H1 (cell line): Measurements from ENCODE around the gene MRPL4. TPM values are rescaled to one million over a fixed set of nuclear protein-coding genes. Genes with fewer than 3 reads are reported as not detected.

Experiments used
- CTCF ChIA-PET: fragments of 300-600 bp; sonication (Branson Sonifier 250); formaldehyde crosslinking; loops from one replicate; lab custom pipeline; 2021; ENCODE audit not compliant: partially characterized antibody; lab: Charles Lee
- POLR2A ChIA-PET: fragments of 300-600 bp; sonication (Branson Sonifier 250); formaldehyde crosslinking; loops from one replicate; lab custom pipeline; 2021; ENCODE audit warnings: inconsistent platforms; ENCODE audit not compliant: partially characterized antibody; lab: Charles Lee
- DNase-seq, 2 experiments: peaks; one replicate each; pipeline versions ENCODE4 v3.0.0 to v3.0.0-alpha.2; 2010 to 2022; ENCODE audit warnings: low spot score in 2 of 2, low read depth in 1 of 2, mixed read lengths in 1 of 2
- FAIRE-seq: peaks from 2 replicates; lab custom pipeline; 2011; peaks lifted over from hg19 to GRCh38; lab: Jason Lieb, UNC
- H2AFZ ChIP-seq: 2 replicates; pipeline ENCODE4 v1.8.1; 2012; ENCODE audit warnings: low read length, inconsistent platforms
- H2AK5ac ChIP-seq: 2 replicates; pipeline ENCODE4 v1.6.1; 2013; ENCODE audit warnings: low read depth, low read length
- H2BK120ac ChIP-seq: replicated peaks from 2 replicates; pipeline ENCODE3; 2013; ENCODE audit warnings: low read depth, low read length, inconsistent platforms
- H2BK12ac ChIP-seq: 2 replicates; pipeline ENCODE4 v1.6.1; 2013; ENCODE audit warnings: low read depth, low read length
- H2BK15ac ChIP-seq: 2 replicates; pipeline ENCODE4 v1.6.1; 2013; ENCODE audit warnings: low read length
- H2BK20ac ChIP-seq: 2 replicates; pipeline ENCODE4 v1.6.1; 2013; ENCODE audit warnings: low read length
- H2BK5ac ChIP-seq: 2 replicates; pipeline ENCODE4 v1.6.1; 2013; ENCODE audit warnings: low read depth, low read length
- H3K14ac ChIP-seq: 2 replicates; pipeline ENCODE4 v1.6.1; 2013; ENCODE audit warnings: inconsistent platforms; ENCODE audit not compliant: insufficient read length
- H3K18ac ChIP-seq: 2 replicates; pipeline ENCODE4 v1.6.1; 2013; ENCODE audit warnings: low read length; ENCODE audit errors: extremely low read depth
- H3K23ac ChIP-seq: 2 replicates; pipeline ENCODE4 v1.6.1; 2013; ENCODE audit warnings: inconsistent platforms; ENCODE audit not compliant: insufficient read length
- H3K23me2 ChIP-seq: 2 replicates; pipeline ENCODE4 v1.6.1; 2013; ENCODE audit warnings: low read depth, low read length
- H3K27ac ChIP-seq: 2 replicates; pipeline ENCODE4 v1.6.1; 2011; ENCODE audit warnings: low read depth, low read length, inconsistent platforms
- H3K27me3 ChIP-seq, 4 experiments: replicated peaks in 1 of 4; 1 replicate in 1 of 4; 2 replicates in 3 of 4; pipeline versions ENCODE4 v1.6.1 to v1.8.1; 2011 to 2013; ENCODE audit warnings: low read length in 3 of 4, mild to moderate bottlenecking in 3 of 4, inconsistent platforms in 2 of 4, mixed read lengths in 2 of 4, moderate library complexity in 1 of 4; ENCODE audit not compliant: control insufficient read depth in 3 of 4, insufficient read depth in 3 of 4; ENCODE audit errors: extremely low read depth in 1 of 4
- H3K36me3 ChIP-seq, 4 experiments: 2 replicates each; pipeline versions ENCODE4 v1.6.1 to v1.8.1; 2011 to 2013; ENCODE audit warnings: mild to moderate bottlenecking in 4 of 4, low read length in 3 of 4, moderate library complexity in 2 of 4, control low read depth in 1 of 4, inconsistent platforms in 1 of 4; ENCODE audit not compliant: insufficient read depth in 4 of 4, control insufficient read depth in 2 of 4
- H3K4ac ChIP-seq: replicated peaks from 2 replicates; pipeline ENCODE3; 2013; ENCODE audit warnings: low read length, low read depth, mixed read lengths, inconsistent platforms; ENCODE audit not compliant: insufficient read length
- H3K4me1 ChIP-seq, 4 experiments: replicated peaks in 1 of 4; 1 replicate in 1 of 4; 2 replicates in 3 of 4; pipeline versions ENCODE4 v1.6.1 to v1.8.1; 2011 to 2013; ENCODE audit warnings: low read length in 3 of 4, inconsistent platforms in 2 of 4, mixed read lengths in 1 of 4; ENCODE audit not compliant: insufficient read depth in 4 of 4, control insufficient read depth in 3 of 4
- H3K4me2 ChIP-seq, 2 experiments: 2 replicates each; pipeline versions ENCODE4 v1.6.1 to v1.8.1; 2011 to 2013; ENCODE audit warnings: low read depth in 2 of 2, low read length in 2 of 2, control low read depth in 1 of 2, inconsistent platforms in 1 of 2, mild to moderate bottlenecking in 1 of 2; ENCODE audit not compliant: insufficient read depth in 1 of 2
- H3K4me3 ChIP-seq, 4 experiments: fragments of 200-600, 300-600 bp in 1 of 4; sonication (generic), shearing (Covaris generic), sonication (Bioruptor Twin) in 1 of 4; 2 replicates each; pipeline versions ENCODE4 v1.5.1 to v1.8.1; 2011 to 2016; ENCODE audit warnings: low read length in 4 of 4, low read depth in 3 of 4, control low read depth in 2 of 4, inconsistent platforms in 2 of 4, mild to moderate bottlenecking in 2 of 4, mixed read lengths in 1 of 4, moderate library complexity in 1 of 4; ENCODE audit not compliant: insufficient read depth in 2 of 4; ENCODE audit errors: extremely low read depth in 1 of 4
- H3K56ac ChIP-seq: replicated peaks from 2 replicates; pipeline ENCODE3; 2013; ENCODE audit warnings: low read depth, mild to moderate bottlenecking, mixed read lengths, low read length, inconsistent platforms; ENCODE audit not compliant: insufficient read length
- H3K79me1 ChIP-seq: 2 replicates; pipeline ENCODE4 v1.6.1; 2013; ENCODE audit warnings: low read depth, low read length, control low read depth
- H3K79me2 ChIP-seq, 2 experiments: 2 replicates each; pipeline versions ENCODE4 v1.6.1 to v1.8.1; 2012 to 2013; ENCODE audit warnings: low read length in 2 of 2, mild to moderate bottlenecking in 2 of 2, inconsistent platforms in 1 of 2; ENCODE audit not compliant: insufficient read depth in 2 of 2, control insufficient read depth in 1 of 2
- H3K9ac ChIP-seq, 4 experiments: replicated peaks in 1 of 4; 1 replicate in 1 of 4; 2 replicates in 3 of 4; pipeline versions ENCODE4 v1.6.1 to v1.8.1; 2011 to 2013; ENCODE audit warnings: low read depth in 3 of 4, low read length in 3 of 4, control low read depth in 2 of 4, mild to moderate bottlenecking in 2 of 4, moderate library complexity in 2 of 4, inconsistent platforms in 1 of 4; ENCODE audit errors: extremely low read depth in 1 of 4
- H3K9me3 ChIP-seq, 2 experiments: 2 replicates each; pipeline versions ENCODE4 v1.6.1 to v1.8.1; 2012 to 2013; ENCODE audit warnings: mild to moderate bottlenecking in 2 of 2, moderate library complexity in 2 of 2, control low read depth in 1 of 2, inconsistent platforms in 1 of 2, low read depth in 1 of 2, low read length in 1 of 2, mixed read lengths in 1 of 2; ENCODE audit not compliant: insufficient read depth in 2 of 2
- H4K20me1 ChIP-seq, 2 experiments: replicated peaks in 1 of 2; 2 replicates each; pipeline versions ENCODE3 to v1.8.1; 2011 to 2013; ENCODE audit warnings: inconsistent platforms in 2 of 2, low read length in 2 of 2, mild to moderate bottlenecking in 1 of 2; ENCODE audit not compliant: insufficient read depth in 2 of 2, control insufficient read depth in 1 of 2
- H4K5ac ChIP-seq: 2 replicates; pipeline ENCODE4 v1.6.1; 2013; ENCODE audit warnings: low read length, low read depth, mixed read lengths, inconsistent platforms; ENCODE audit not compliant: insufficient read length
- H4K8ac ChIP-seq: 2 replicates; pipeline ENCODE4 v1.8.0; 2013; ENCODE audit warnings: mild to moderate bottlenecking, moderate library complexity, low read length, inconsistent platforms; ENCODE audit not compliant: insufficient read depth; ENCODE audit errors: extremely low read depth
- H4K91ac ChIP-seq: replicated peaks from 2 replicates; pipeline ENCODE3; 2013; ENCODE audit warnings: low read length, mixed read lengths, inconsistent platforms; ENCODE audit not compliant: insufficient read length
- EGR1 ChIP-seq: IDR thresholded peaks from 2 replicates; pipeline ENCODE4 v1.6.1; 2011; ENCODE audit warnings: low read depth, low read length, borderline replicate concordance
- EZH2 ChIP-seq: fragments of 200-600 bp; sonication (generic); IDR thresholded peaks from 2 replicates; pipeline ENCODE4 v1.7.1; 2012; ENCODE audit warnings: low read depth, mild to moderate bottlenecking, moderate library complexity, low read length, inconsistent platforms; ENCODE audit not compliant: severe bottlenecking
- NANOG ChIP-seq: IDR thresholded peaks from 2 replicates; pipeline ENCODE4 v1.6.1; 2011; ENCODE audit warnings: low read length, low read depth, mild to moderate bottlenecking, inconsistent platforms; ENCODE audit not compliant: insufficient read depth, poor library complexity, severe bottlenecking
- SIN3A ChIP-seq, 2 experiments: IDR thresholded peaks in 1 of 2; conservative IDR thresholded peaks in 1 of 2; 2 replicates each; pipeline ENCODE4 v1.6.1; 2011 to 2012; ENCODE audit warnings: low read length in 2 of 2, improper control_type of control experiment in 1 of 2, low read depth in 1 of 2, mild to moderate bottlenecking in 1 of 2
- SIRT6 ChIP-seq: IDR thresholded peaks from one replicate; pipeline ENCODE4 v1.7.1; 2012; ENCODE audit warnings: low read length, inconsistent platforms
- SUZ12 ChIP-seq: fragments of 200-600 bp; sonication (generic); IDR thresholded peaks from 2 replicates; pipeline ENCODE4 v1.6.1; 2012; ENCODE audit warnings: mild to moderate bottlenecking, inconsistent platforms, low read length, moderate library complexity, mixed read lengths
- TAF1 ChIP-seq: IDR thresholded peaks from 2 replicates; pipeline ENCODE4 v1.6.1; 2011; ENCODE audit warnings: mild to moderate bottlenecking, low read depth, low read length
- WGBS, 2 experiments: shearing (Covaris generic) in 1 of 2; methylation state at CpG; one replicate each; pipeline versions ENCODE4 v1.1.6 to v1.1.7; 2013 to 2015; ENCODE audit warnings: low lambda C conversion rate in 2 of 2, mixed read lengths in 2 of 2, inconsistent platforms in 1 of 2, low coverage in 1 of 2, missing lambda C conversion rate in 1 of 2; ENCODE audit not compliant: insufficient replicate concordance in 2 of 2, insufficient coverage in 1 of 2, insufficient read length in 1 of 2; ENCODE audit errors: extremely low coverage in 1 of 2, missing lambda C conversion rate in 1 of 2; 5-methylcytosine and 5-hydroxymethylcytosine counted together
- polyA plus RNA-seq, 7 experiments: library from polyadenylated mRNA; depleted of rRNA in 3 of 7; stranded (reverse) in 5 of 7; unstranded in 2 of 7; fragments of >200 nt in 5 of 7; fragments of 200-250 nt in 2 of 7; gene quantifications; 1 replicate in 5 of 7; 2 replicates in 1 of 7; 4 replicates in 1 of 7; pipeline versions ENCODE4 v1.2.1 to v1.2.3, GENCODE V29; 2011 to 2013; ENCODE audit warnings: missing spikeins in 2 of 7, mixed read lengths in 2 of 7
- total RNA-seq: library from RNA; stranded (reverse); fragmentation: NEBNext Ultra II Directional; extraction: Animal tissue kit (Norgen Biotek cat#: 25700); gene quantifications from 2 replicates; pipeline ENCODE4 v1.2.1, GENCODE V29; 2021
- TF ChIP-seq, protein P1 (sequence below): IDR thresholded peaks from 2 replicates; pipeline ENCODE4 v1.6.1; 2012; ENCODE audit warnings: inconsistent platforms

Gene MRPL4
- total and polyA plus RNA-seq, 2 of the 8 experiments (the other 6 are each of a cell fraction or from before 2014, with no cell fraction given) = 82.3 to 187 TPM

DNA sequence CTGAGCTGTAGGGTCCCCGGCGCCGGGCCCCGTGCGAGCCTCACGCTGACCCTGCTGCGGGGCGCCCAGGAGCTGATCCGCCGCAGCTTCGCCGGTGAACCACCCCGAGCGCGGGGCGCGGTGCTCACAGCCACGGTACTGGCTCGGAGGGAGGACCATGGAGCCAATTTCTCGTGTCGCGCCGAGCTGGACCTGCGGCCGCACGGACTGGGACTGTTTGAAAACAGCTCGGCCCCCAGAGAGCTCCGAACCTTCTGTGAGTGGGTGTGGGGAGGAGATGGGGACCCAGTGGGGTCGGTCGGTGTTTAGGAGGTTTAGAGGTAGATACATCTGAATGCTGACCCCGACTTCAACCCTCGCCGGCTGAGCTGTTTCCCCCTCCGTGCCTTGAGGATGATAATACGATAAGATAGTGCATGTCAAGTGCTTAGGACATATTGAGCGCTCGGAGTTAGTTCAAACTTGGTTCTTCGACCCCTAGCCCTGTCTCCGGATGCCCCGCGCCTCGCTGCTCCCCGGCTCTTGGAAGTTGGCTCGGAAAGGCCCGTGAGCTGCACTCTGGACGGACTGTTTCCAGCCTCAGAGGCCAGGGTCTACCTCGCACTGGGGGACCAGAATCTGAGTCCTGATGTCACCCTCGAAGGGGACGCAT, 39.7 kb downstream of the MRPL4 start:
- 6% methylated on average over 49 of the region's 49 CpGs; no CpG with 5 or more reads in 1 of the 2 experiments for WGBS, 2 experiments
- no peaks in the 10 kb centered on the region for H3K9me3 ChIP-seq
- H3K79me2 ChIP-seq = no peaks in the 10 kb centered on the region
- FAIRE-seq (no peak), DNase-seq (peak in 1 of 2 experiments; percentile 55)
- no peak overlapping the region for H4K5ac ChIP-seq
- POLR2A ChIA-PET = interaction anchor here (0.8 to 2.2 kb wide), 6 partner anchors 15 to 52 kb away, joined by 3 to 8 read pairs (median 4); partner anchors contain the start of genes FDX2 and ICAM1
- no peak overlapping the region for H3K23ac ChIP-seq
- no peak overlapping the region for H4K91ac ChIP-seq
- H3K23me2 ChIP-seq = peaks cover 39% of the 10 kb centered on the region; the same call in 1 of the 2 replicates
- CTCF ChIA-PET = interaction anchor here (0.6 to 3.7 kb wide), 13 partner anchors 14 to 132 kb away, joined by 3 to 29 read pairs (median 4); partner anchors contain the start of gene ICAM1
- no peak overlapping the region for H3K56ac ChIP-seq
- no peak overlapping the region for H2BK120ac ChIP-seq
- H4K20me1 ChIP-seq = peaks cover 0 to 26% of the 10 kb centered on the region in 2 experiments
- no peak overlapping the region for H3K18ac ChIP-seq
- H3K27ac ChIP-seq = no peak overlapping the region
- H3K4me2 ChIP-seq = peak overlapping the region; percentile 81 to 100
- H2AK5ac ChIP-seq = no peak overlapping the region
- H3K4me3 ChIP-seq = peak overlapping the region; percentile 38 to 67 (median 60)
- H2BK15ac ChIP-seq = peak overlapping the region; percentile 24; the same call in 1 of the 2 replicates
- peak overlapping the region; percentile 39; the same call in 1 of the 2 replicates for H2BK12ac ChIP-seq
- H3K4me1 ChIP-seq = peaks cover 0 to 51% (median 24%) of the 10 kb centered on the region in 4 experiments; a peak in 6 of 7 replicates
- H3K4ac ChIP-seq = no peak overlapping the region
- no peak overlapping the region for H2AFZ ChIP-seq
- H4K8ac ChIP-seq = no peak overlapping the region; the same call in 1 of the 2 replicates
- H3K79me1 ChIP-seq = no peaks in the 10 kb centered on the region
- TF ChIP-seq, protein P1, sequence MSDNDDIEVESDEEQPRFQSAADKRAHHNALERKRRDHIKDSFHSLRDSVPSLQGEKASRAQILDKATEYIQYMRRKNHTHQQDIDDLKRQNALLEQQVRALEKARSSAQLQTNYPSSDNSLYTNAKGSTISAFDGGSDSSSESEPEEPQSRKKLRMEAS = no peak
- peak; percentile 81; the same call in 1 of the 2 replicates for TF ChIP-seq SUZ12
- no peak for TF ChIP-seq SIRT6
- peak; percentile 69 for TF ChIP-seq EZH2
- TF ChIP-seq NANOG = no peak
- peak; percentile 19; the same call in 1 of the 2 replicates for TF ChIP-seq TAF1
- TF ChIP-seq SIN3A (conservative IDR thresholded peaks at IDR 0.05 in 1 of 2, IDR thresholded peaks at IDR 0.05 in 1 of 2; ENCODE audit: low read depth in 1 of 2, low read length in 2 of 2) = peak in 1 of 2 experiments; percentile 4; a peak in 1 of 4 replicates
- no peak for TF ChIP-seq EGR1
- no peak overlapping the region for H2BK20ac ChIP-seq
- H3K36me3 ChIP-seq = no peaks in the 10 kb centered on the region
- peaks cover 58 to 97% (median 87%) of the 10 kb centered on the region in 4 experiments for H3K27me3 ChIP-seq
- no peak overlapping the region for H3K9ac ChIP-seq
- no peak overlapping the region; the same call in 1 of the 2 replicates for H2BK5ac ChIP-seq
- no peak overlapping the region for H3K14ac ChIP-seq
